HG03457 (cell line): ENCODE measurements around the gene SUCLG2.
"Not testable (repeated sequence)": the region's sequence is repeated elsewhere in the genome, so short reads cannot be mapped to it uniquely, and the experiment has no call there.

Source experiments
- ATAC-seq: cut with Tn5 transposase; IDR thresholded peaks from one replicate; pipeline ENCODE4 v1.9.1; 2021; ENCODE audit warnings: moderate number of reproducible peaks; ENCODE audit not compliant: unreplicated experiment

The SUCLG2 gene

GRCh38 chr3:67610458-67610857, 44.0 kb downstream of the SUCLG2 start:
- no peak for ATAC-seq

GRCh38 chr3:67609709-67610108, 44.7 kb downstream of the SUCLG2 start:
- no peak for ATAC-seq

- ATAC-seq, result no peak
These were observed 46.4 kb downstream of the SUCLG2 start for GRCh38 chr3:67608034-67608433.

GRCh38 chr3:67605377-67605776, 49.0 kb downstream of the SUCLG2 start:
- ATAC-seq, result no peak

GRCh38 chr3:67602816-67603215, 51.6 kb downstream of the SUCLG2 start:
- ATAC-seq, result no peak

- ATAC-seq, result no peak
These were observed 52.3 kb downstream of the SUCLG2 start for GRCh38 chr3:67601919-67602608.

- no peak for ATAC-seq
These were observed 53.0 kb downstream of the SUCLG2 start for GRCh38 chr3:67601385-67601784.

- ATAC-seq, result no peak
These were observed 54.6 kb downstream of the SUCLG2 start for GRCh38 chr3:67599821-67600220.

GRCh38 chr3:67598814-67599556, 55.4 kb downstream of the SUCLG2 start:
- ATAC-seq, result no peak

- no peak for ATAC-seq
These were observed 59.0 kb downstream of the SUCLG2 start for GRCh38 chr3:67595424-67595823.

GRCh38 chr3:67593761-67594234, 60.6 kb downstream of the SUCLG2 start:
- no peak for ATAC-seq

GRCh38 chr3:67592057-67592456, 62.4 kb downstream of the SUCLG2 start:
- no peak for ATAC-seq

GRCh38 chr3:67587811-67588210, 66.6 kb downstream of the SUCLG2 start:
- ATAC-seq, result no peak

GRCh38 chr3:67587301-67587700, 67.1 kb downstream of the SUCLG2 start:
- no peak for ATAC-seq

- not testable (repeated sequence) for ATAC-seq
These were observed 69.8 kb downstream of the SUCLG2 start for GRCh38 chr3:67584608-67585007.

GRCh38 chr3:67580430-67581000, 73.9 kb downstream of the SUCLG2 start:
- no peak for ATAC-seq

- ATAC-seq, result no peak
These were observed 76.0 kb downstream of the SUCLG2 start for GRCh38 chr3:67578416-67578815.

- ATAC-seq, result no peak
These were observed 78.0 kb downstream of the SUCLG2 start for GRCh38 chr3:67576441-67576840.

GRCh38 chr3:67569324-67569723, 85.1 kb downstream of the SUCLG2 start:
- ATAC-seq, result no peak

- ATAC-seq, result no peak
These were observed 86.5 kb downstream of the SUCLG2 start for GRCh38 chr3:67567893-67568292.

- ATAC-seq, result no peak
These were observed 89.4 kb downstream of the SUCLG2 start for GRCh38 chr3:67564973-67565372.

GRCh38 chr3:67564008-67564407, 90.4 kb downstream of the SUCLG2 start:
- ATAC-seq, result no peak
